PC-3 (cell line): ENCODE results near the gene MPP1.

ENCODE experiments used
- EZH2 ChIP-seq: fragments of 300-600 bp; sonication (generic); IDR thresholded peaks from one replicate; pipeline ENCODE4 v1.6.1; 2017; ENCODE audit warnings: antibody characterized with exemption, mild to moderate bottlenecking, low read length; ENCODE audit not compliant: unreplicated experiment
- TF ChIP-seq, protein P1 (sequence below): fragments of 300-600 bp; sonication (generic); conservative IDR thresholded peaks from 2 replicates; pipeline ENCODE4 v1.5.1; 2017; ENCODE audit warnings: antibody characterized with exemption, low read depth, mild to moderate bottlenecking, low read length

- TF ChIP-seq, protein P1, sequence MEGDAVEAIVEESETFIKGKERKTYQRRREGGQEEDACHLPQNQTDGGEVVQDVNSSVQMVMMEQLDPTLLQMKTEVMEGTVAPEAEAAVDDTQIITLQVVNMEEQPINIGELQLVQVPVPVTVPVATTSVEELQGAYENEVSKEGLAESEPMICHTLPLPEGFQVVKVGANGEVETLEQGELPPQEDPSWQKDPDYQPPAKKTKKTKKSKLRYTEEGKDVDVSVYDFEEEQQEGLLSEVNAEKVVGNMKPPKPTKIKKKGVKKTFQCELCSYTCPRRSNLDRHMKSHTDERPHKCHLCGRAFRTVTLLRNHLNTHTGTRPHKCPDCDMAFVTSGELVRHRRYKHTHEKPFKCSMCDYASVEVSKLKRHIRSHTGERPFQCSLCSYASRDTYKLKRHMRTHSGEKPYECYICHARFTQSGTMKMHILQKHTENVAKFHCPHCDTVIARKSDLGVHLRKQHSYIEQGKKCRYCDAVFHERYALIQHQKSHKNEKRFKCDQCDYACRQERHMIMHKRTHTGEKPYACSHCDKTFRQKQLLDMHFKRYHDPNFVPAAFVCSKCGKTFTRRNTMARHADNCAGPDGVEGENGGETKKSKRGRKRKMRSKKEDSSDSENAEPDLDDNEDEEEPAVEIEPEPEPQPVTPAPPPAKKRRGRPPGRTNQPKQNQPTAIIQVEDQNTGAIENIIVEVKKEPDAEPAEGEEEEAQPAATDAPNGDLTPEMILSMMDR: no peak
- TF ChIP-seq EZH2: no peak
Observed at GRCh38 chrX:154751669-154752271, 53.5 kb downstream of the MPP1 start.
